Panc1 (cell line): ENCODE measurements around the gene ST8SIA5. TPM values are rescaled to one million over a fixed set of nuclear protein-coding genes. Genes with fewer than 3 reads are reported as not detected.

Experiments
- ATAC-seq: fragments of 200-7000 bp; cut with Tn5 transposase; 2 replicates; pipeline ENCODE4 v1.9.1; 2020; ENCODE audit warnings: mild to moderate bottlenecking, moderate library complexity
- BruUV-seq: library from RNA; stranded (reverse); fragments of 400-500 nt; replicated peaks from 2 replicates; lab custom pipeline; 2021; lab: Mats Ljungman, UMichigan
- CTCF ChIA-PET: fragments of 300-600 bp; sonication (Branson Sonifier 250); formaldehyde crosslinking; loops from one replicate; lab custom pipeline; 2022; ENCODE audit warnings: antibody characterized with exemption; lab: Charles Lee
- POLR2A ChIA-PET: fragments of 300-600 bp; sonication (Branson Sonifier 250); formaldehyde crosslinking; loops from one replicate; lab custom pipeline; 2022; ENCODE audit warnings: antibody characterized with exemption; lab: Charles Lee
- DNase-seq: peaks from one replicate; pipeline ENCODE4 v3.0.0-alpha.2; 2010; ENCODE audit warnings: low read depth, low spot score
- H3K27ac ChIP-seq: 2 replicates; pipeline ENCODE4 v1.5.1; 2011; ENCODE audit warnings: mild to moderate bottlenecking, low read length, inconsistent platforms
- H3K27me3 ChIP-seq: fragments of 200-500 bp; sonication (Bioruptor generic); 2 replicates; pipeline ENCODE4 v1.6.0; 2014; ENCODE audit warnings: low read length, inconsistent platforms; ENCODE audit not compliant: control insufficient read depth, insufficient read depth
- H3K36me3 ChIP-seq: fragments of 200-500 bp; sonication (Bioruptor generic); 2 replicates; pipeline ENCODE4 v1.5.1; 2014; ENCODE audit warnings: inconsistent platforms, mild to moderate bottlenecking, low read length, moderate library complexity; ENCODE audit not compliant: control insufficient read depth, insufficient read depth
- H3K4me1 ChIP-seq: 2 replicates; pipeline ENCODE4 v1.5.1; 2011; ENCODE audit warnings: inconsistent platforms, mild to moderate bottlenecking, low read length, moderate library complexity; ENCODE audit not compliant: control insufficient read depth, insufficient read depth
- H3K4me3 ChIP-seq, 2 experiments: 2 replicates each; pipeline ENCODE4 v1.5.1; 2011 to 2012; ENCODE audit warnings: low read depth in 2 of 2, low read length in 2 of 2, mild to moderate bottlenecking in 2 of 2, inconsistent platforms in 1 of 2, moderate library complexity in 1 of 2
- H3K9me3 ChIP-seq: fragments of 200-500 bp; sonication (Bioruptor generic); 2 replicates; pipeline ENCODE4 v1.5.1; 2014; ENCODE audit warnings: low read depth, mild to moderate bottlenecking, inconsistent platforms, low read length, moderate library complexity; ENCODE audit not compliant: control insufficient read depth, insufficient read depth
- CTCF ChIP-seq: fragments of 450-650 bp; IDR thresholded peaks from 2 replicates; pipeline ENCODE4 v1.5.1; 2017; ENCODE audit warnings: mild to moderate bottlenecking
- POLR2AphosphoS5 ChIP-seq: IDR thresholded peaks from 2 replicates; pipeline ENCODE4 v1.6.1; 2012; ENCODE audit warnings: mild to moderate bottlenecking, low read depth, low read length, moderate library complexity
- REST ChIP-seq, 2 experiments: IDR thresholded peaks; 2 replicates each; pipeline ENCODE4 v1.6.1; 2011 to 2012; ENCODE audit warnings: low read depth in 2 of 2, control low read depth in 1 of 2, low read length in 1 of 2, mild to moderate bottlenecking in 1 of 2, moderate library complexity in 1 of 2; ENCODE audit not compliant: insufficient read depth in 1 of 2
- SIN3A ChIP-seq: IDR thresholded peaks from 2 replicates; pipeline ENCODE4 v1.6.1; 2012; ENCODE audit warnings: low read depth, mild to moderate bottlenecking, low read length, moderate library complexity, borderline replicate concordance; ENCODE audit not compliant: insufficient read depth
- TCF7L2 ChIP-seq: IDR thresholded peaks from 2 replicates; pipeline ENCODE4 v1.6.1; 2011; ENCODE audit warnings: mild to moderate bottlenecking, low read depth, low read length, inconsistent platforms
- in situ Hi-C: cut with HindIII; loops from 2 replicates; pipeline ENCODE4 v1.10.0; 2016; ENCODE audit warnings: low sequenced_read_pairs, low pct_unique_long_range_greater_than_20kb
- intact Hi-C: fragments of 100-400 bp; cut with micrococcal nuclease; formaldehyde crosslinking; loops from one replicate; pipeline ENCODE4 v1.10.0; 2022; ENCODE audit not compliant: unreplicated experiment
- total RNA-seq: library from RNA; stranded (reverse); gene quantifications from one replicate; pipeline ENCODE4 v1.2.1, GENCODE V29; 2021; ENCODE audit not compliant: unreplicated experiment

ST8SIA5 gene
- total RNA-seq, 1 experiment from 2014 or later = 0.15 TPM

DNA sequence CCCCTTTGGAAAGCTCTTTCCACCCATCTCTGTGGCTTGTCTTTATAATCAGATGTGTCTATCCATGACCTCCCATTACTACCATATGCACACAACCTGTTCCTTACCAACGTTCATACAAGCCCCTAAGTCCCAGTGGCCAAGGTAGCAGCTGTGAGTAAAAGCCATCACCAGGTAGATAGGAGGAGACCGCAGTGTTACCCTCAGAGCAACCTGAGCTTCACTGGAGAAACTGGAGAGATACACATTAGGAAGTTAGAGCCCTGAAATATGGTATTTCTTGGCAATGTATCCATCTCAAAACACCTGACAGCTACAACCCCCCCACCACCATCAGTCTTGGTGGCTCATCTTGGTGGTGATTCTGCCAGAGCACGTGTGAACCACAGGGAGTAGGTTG, 125.9 kb downstream of the ST8SIA5 start:
- H3K36me3 ChIP-seq = no peaks in the 10 kb centered on the region
- no peak for ATAC-seq
- no peaks in the 10 kb centered on the region for H3K9me3 ChIP-seq
- no peak overlapping the region for H3K27ac ChIP-seq
- no peaks in the 10 kb centered on the region for H3K27me3 ChIP-seq
- no peak overlapping the region for H3K4me3 ChIP-seq
- no peak for DNase-seq
- ChIA-PET POLR2A (no interaction called here), CTCF (no interaction called here)
- intact Hi-C loops = no loop called here
- no TSS peak for BruUV-seq
- in situ Hi-C loops = no loop called here
- H3K4me1 ChIP-seq = no peaks in the 10 kb centered on the region
- no peak for TF ChIP-seq REST (IDR thresholded peaks at IDR 0.05; ENCODE audit: insufficient read depth in 1 of 2, low read depth in 2 of 2, low read length in 1 of 2)
- no peak for TF ChIP-seq TCF7L2
- TF ChIP-seq SIN3A = no peak
- TF ChIP-seq POLR2AphosphoS5 = no peak
- no peak for TF ChIP-seq CTCF

DNA sequence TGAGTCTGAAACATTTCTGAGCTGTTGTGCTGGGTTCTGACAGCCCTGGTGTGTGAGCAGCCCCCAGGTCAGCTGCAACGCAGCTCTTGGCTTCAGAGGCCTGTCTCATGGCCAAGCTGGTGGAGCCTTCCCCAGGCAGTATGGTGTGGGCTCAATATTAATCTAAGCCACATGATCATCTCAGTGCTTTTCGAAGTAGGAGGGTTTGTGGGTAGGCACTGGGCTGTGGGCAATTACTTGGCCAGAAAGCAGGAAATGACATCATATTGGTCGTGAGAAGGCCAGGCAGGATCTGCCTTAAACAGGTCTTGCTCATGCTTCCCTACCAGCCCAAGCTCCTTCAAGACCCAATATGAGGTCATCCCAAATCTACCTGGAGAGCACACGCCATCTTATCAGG, 126.7 kb downstream of the ST8SIA5 start:
- in situ Hi-C loops = no loop called here
- ChIA-PET POLR2A (no interaction called here), CTCF (no interaction called here)
- BruUV-seq = no TSS peak
- H3K27ac ChIP-seq = no peak overlapping the region
- no peaks in the 10 kb centered on the region for H3K36me3 ChIP-seq
- H3K4me1 ChIP-seq = no peaks in the 10 kb centered on the region
- no peaks in the 10 kb centered on the region for H3K27me3 ChIP-seq
- H3K4me3 ChIP-seq = no peak overlapping the region
- DNase-seq (no peak), ATAC-seq (no peak)
- TF ChIP-seq TCF7L2 = no peak
- TF ChIP-seq CTCF = no peak
- no peak for TF ChIP-seq POLR2AphosphoS5
- no peaks in the 10 kb centered on the region for H3K9me3 ChIP-seq
- intact Hi-C loops = no loop called here
